CD1c-positive myeloid dendritic cell (primary cell): ENCODE results near the gene PLXNB3.

Experiments used
- DNase-seq: peaks from one replicate; pipeline ENCODE4 v3.0.0-alpha.2; 2016; ENCODE audit errors: extremely low spot score

The PLXNB3 gene

GRCh38 chrX:153773741-153774575 lies 9.9 kb downstream of the PLXNB3 start:
- DNase-seq: no peak

GRCh38 chrX:153774576-153775292 lies 10.7 kb downstream of the PLXNB3 start:
- no peak for DNase-seq

- no peak for DNase-seq
These were observed 11.5 kb downstream of the PLXNB3 start for GRCh38 chrX:153775293-153776119.

- no peak for DNase-seq
These were observed 12.1 kb downstream of the PLXNB3 start for GRCh38 chrX:153776120-153776599.

DNA sequence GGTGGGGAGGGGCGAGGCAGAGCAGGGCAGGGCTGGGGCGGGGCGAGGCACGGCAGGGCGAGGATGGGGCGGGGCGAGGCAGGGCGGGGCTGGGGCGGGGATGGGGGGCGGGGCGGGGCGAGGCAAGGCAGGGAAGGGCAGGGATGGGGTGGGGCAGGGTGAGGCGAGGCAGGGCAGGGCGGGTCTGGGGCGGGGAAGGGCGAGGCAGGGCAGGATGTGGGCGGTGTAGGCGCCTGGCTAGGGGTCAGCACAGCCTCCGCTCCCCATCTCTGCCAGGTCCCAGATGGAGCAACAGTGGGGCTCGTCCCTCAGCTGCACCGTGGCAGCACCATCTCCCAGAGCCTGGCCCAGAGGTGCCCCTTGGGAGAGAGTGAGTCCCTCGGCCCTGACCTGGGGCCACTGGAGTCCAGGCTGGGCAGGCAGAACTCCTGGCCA lies 12.6 kb downstream of the PLXNB3 start:
- DNase-seq: no peak

GRCh38 chrX:153777261-153778090 lies 13.4 kb downstream of the PLXNB3 start:
- DNase-seq: no peak

DNA sequence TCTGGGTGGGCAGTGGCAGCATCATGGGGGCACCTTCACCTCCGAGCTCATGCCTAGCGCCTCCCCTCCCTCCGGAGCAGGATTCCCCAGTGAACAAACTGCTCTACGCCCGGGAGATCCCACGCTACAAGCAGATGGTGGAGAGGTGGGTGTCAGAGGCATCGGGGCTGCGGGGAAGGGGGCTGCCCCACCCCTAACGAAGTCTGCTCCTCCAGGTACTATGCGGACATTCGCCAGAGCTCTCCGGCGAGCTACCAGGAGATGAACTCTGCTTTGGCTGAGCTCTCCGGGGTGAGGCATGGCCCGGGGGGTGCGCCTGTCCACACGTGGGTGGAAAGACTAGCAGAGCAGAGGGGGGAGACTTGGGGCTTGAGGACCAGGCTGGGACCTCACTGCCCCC lies 14.1 kb downstream of the PLXNB3 start:
- no peak for DNase-seq

DNA sequence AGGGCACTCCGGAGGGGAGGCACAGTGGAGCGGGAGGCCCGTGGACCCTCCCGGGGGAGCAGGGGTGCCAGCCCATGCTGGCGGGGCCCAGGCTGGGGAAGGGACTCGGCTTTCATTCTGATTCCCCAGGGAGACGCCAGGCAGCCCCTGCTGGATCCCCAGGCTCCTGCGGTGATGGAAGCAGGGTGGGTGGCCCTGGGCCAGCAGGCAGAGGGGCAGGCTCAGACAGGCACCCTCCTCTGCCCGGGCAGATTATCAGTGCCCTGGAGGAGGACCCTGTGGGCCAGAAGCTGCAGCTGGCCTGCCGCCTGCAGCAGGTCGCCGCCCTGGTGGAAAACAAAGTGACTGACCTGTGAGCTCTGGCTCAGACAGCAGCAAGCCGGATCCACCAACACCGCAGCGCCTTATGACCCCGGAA lies 14.6 kb downstream of the PLXNB3 start:
- no peak for DNase-seq

DNA sequence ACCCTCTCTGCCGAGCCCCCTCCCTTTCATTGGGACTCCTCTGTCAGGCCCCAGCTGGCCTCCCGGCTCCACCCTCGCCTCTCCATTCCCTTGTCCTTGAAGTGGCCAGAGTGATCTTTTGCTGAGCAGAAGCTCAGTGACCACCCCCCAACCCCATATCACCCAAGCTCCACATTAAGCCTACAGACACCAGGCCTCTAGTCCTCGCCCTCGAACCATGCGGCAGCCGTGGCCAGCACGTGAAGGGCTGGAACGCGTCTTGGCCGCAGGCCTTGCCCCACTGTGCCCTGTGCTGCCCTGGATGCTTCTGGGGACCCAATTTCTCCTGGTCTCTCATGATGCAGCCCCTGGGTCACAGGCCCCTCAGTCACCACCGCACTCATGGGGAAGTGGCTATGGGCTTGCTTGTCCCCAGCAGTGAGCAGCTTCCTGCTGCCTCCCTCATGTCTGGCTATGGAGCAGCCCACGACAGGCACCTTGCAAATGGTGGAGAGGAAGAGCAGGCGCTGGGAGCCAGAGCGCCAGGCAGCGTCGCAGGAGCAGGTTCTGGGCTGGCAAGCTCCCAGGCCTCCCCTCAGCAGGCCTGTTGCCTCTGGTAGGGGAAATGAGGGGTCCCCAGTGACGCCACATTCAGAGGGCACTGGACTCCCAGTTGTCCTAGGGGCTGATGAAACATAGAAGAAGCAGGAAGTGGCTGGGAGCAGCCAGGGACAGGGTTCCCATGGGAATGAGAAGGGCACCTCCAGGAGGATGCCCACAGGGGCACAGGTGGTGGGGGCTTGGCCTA lies 16.0 kb downstream of the PLXNB3 start:
- no peak for DNase-seq

DNA sequence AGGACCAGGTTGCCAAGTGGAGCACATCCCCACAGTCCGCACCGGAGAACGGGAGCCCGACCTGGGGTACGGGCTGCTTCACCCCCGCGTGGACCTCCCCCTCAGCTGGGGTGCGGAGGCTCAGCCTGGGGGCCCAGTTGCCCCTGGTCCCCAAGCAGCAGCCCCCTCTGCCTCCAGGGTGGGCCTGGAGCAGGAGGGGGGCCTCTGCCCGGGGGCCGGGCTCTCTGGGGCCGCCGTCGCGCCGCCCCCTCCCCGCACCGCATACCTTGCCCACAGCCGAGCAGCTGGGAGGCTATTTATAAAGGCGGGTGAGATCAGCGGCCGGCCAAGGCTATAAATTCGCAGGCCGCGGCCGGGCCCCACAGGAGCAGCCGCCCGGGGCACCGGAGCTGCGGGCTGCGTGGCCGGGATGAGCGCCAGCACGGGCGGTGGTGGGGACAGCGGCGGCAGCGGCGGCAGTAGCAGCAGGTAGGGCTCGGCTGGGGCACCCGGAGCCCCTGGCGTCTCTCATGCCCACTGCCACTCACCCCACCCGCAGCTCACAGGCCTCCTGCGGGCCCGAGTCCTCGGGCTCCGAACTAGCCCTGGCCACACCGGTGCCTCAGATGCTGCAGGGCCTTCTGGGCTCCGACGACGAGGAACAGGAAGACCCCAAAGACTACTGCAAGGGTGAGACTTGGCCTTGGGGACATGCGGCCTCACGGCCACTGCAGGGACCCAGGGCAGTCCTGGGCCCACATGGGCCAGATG lies 16.8 kb downstream of the PLXNB3 start, which contains the start of gene SRPK3:
TSS of gene SRPK3 (plus strand) at position 364 of the 750 bp plus-strand sequence. CDS start at position 410, 46 bp downstream.
- DNase-seq: no peak

DNA sequence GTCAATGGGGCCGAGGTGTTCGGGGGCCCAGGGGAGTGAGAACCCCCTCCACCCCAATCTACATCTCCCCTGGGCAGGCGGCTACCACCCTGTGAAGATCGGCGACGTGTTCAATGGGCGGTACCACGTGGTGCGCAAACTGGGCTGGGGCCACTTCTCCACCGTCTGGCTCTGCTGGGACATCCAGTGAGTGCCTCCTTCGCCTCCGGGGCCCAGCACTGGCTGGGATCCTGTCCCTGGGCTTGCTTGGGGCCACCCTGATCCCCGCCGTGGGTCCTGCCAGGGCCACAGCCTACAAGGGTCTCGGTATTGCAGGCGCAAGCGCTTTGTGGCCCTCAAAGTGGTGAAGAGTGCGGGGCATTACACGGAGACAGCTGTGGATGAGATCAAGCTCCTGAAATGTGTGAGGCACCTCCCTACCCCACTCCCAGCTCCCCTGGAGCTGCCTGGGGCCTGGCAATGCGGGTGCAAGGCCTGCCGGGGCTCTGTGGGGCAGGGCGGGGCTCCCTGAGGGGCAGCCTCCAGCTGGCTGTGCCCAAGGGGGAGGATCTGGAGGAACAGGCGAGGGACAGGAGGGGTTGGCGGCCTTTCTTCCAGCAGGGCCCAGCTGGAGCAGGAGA lies 17.5 kb downstream of the PLXNB3 start:
- no peak for DNase-seq

GRCh38 chrX:153782313-153782712 lies 18.3 kb downstream of the PLXNB3 start:
- DNase-seq: no peak

DNA sequence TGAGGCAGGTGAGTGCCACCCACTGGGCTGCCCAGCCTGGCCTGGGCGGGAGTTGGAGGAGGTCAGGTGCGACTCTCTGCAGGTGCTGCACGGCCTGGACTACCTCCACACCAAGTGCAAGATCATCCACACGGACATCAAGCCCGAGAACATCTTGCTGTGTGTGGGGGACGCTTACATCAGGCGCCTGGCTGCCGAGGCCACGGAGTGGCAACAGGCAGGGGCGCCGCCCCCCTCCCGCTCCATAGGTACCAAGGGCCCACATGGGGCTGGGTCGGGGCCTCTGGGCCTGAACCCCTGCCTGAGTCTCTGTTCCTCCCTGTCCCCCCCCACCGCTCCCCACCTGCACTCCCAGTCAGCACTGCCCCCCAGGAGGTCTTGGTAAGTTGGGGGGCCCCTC lies 18.8 kb downstream of the PLXNB3 start:
- no peak for DNase-seq

GRCh38 chrX:153783378-153784013 lies 19.4 kb downstream of the PLXNB3 start:
- DNase-seq: no peak

DNA sequence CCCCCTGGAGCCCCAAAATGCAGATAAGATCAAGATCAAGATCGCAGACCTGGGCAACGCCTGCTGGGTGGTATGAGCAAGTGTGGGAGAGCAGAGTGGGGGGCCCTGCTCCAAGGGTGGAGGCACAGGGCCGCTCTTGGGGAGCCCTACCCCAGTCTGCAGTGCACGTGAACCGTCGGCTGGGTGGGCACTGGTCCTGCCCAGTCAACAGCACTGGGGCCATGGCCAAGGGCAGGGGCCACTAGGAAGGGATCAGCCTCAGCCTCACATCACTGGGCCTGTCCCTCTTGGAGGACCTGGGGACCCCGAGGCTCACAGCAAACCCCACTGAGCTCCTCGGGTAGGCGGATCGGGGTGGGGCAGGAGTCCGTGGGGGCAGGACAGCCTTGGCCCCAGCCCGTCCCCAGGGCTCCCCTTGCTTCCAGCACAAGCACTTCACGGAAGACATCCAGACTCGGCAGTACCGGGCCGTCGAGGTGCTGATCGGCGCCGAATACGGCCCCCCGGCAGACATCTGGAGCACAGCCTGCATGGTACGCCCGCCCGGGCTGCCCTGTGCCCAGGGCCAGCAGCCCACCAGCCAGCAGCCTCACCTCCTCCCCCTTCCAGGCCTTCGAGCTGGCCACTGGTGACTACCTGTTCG lies 20.4 kb downstream of the PLXNB3 start:
- no peak for DNase-seq

DNA sequence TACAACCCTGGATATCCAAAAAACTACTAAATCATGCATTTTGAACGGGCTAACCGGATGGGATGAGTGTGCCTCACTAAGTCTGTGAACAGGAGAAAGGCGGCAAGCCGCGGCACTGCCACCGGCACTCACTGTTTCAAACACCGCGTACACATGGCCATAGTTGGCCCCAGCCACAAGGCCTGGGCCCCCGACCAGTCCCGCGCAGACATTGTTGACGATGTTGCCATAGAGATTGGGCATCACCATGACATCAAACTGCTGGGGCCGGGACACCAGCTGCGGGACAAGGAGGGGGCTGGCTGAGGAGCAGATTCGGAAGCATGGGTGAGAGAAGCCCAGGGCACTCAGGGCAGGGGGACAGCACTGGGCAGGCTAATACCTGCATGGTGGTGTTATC lies 22.6 kb downstream of the PLXNB3 start:
- no peak for DNase-seq

- no peak for DNase-seq
These were observed 25.6 kb downstream of the PLXNB3 start for GRCh38 chrX:153789654-153790053.
